ENCODE results near the gene SSR1.

The SSR1 gene

GRCh38 chr6:7300926-7301325, 12.1 kb downstream of the SSR1 start:
- no peak for TF ChIP-seq CTCF (IDR thresholded peaks at IDR 0.05; ENCODE audit: poor library complexity, severe bottlenecking)
- Histone ChIP-seq H3K4me1 (ENCODE audit: insufficient read depth, poor library complexity, severe bottlenecking) (no peaks in the 10 kb centered on the region), H3K4me3 (ENCODE audit: severe bottlenecking) (no peak overlapping the region), H3K9me3 (ENCODE audit: severe bottlenecking) (no peaks in the 10 kb centered on the region), H3K36me3 (ENCODE audit: low read depth) (peaks cover 100% of the 10 kb centered on the region), H3K27ac (ENCODE audit: poor library complexity, severe bottlenecking) (no peak overlapping the region), H3K27me3 (ENCODE audit: insufficient read depth, poor library complexity, severe bottlenecking) (no peaks in the 10 kb centered on the region)
- DNase-seq (ENCODE audit: low spot score) = no peak
- no peak for ATAC-seq (ENCODE audit: low read depth)

- ATAC-seq (ENCODE audit: low read depth) = no peak
- Histone ChIP-seq H3K4me3 (ENCODE audit: severe bottlenecking) (no peak overlapping the region), H3K36me3 (ENCODE audit: low read depth) (peaks cover 99% of the 10 kb centered on the region), H3K27ac (ENCODE audit: poor library complexity, severe bottlenecking) (no peak overlapping the region), H3K9me3 (ENCODE audit: severe bottlenecking) (no peaks in the 10 kb centered on the region), H3K27me3 (ENCODE audit: insufficient read depth, poor library complexity, severe bottlenecking) (no peaks in the 10 kb centered on the region), H3K4me1 (ENCODE audit: insufficient read depth, poor library complexity, severe bottlenecking) (no peaks in the 10 kb centered on the region)
- DNase-seq (ENCODE audit: low spot score) = no peak
- TF ChIP-seq CTCF (IDR thresholded peaks at IDR 0.05; ENCODE audit: poor library complexity, severe bottlenecking) = no peak
Measured at GRCh38 chr6:7298113-7298512, 14.9 kb downstream of the SSR1 start.

- Histone ChIP-seq H3K4me1 (ENCODE audit: insufficient read depth, poor library complexity, severe bottlenecking) (no peaks in the 10 kb centered on the region), H3K36me3 (ENCODE audit: low read depth) (peaks cover 99% of the 10 kb centered on the region), H3K4me3 (ENCODE audit: severe bottlenecking) (no peak overlapping the region), H3K9me3 (ENCODE audit: severe bottlenecking) (no peaks in the 10 kb centered on the region), H3K27ac (ENCODE audit: poor library complexity, severe bottlenecking) (no peak overlapping the region), H3K27me3 (ENCODE audit: insufficient read depth, poor library complexity, severe bottlenecking) (no peaks in the 10 kb centered on the region)
- no peak for TF ChIP-seq CTCF (IDR thresholded peaks at IDR 0.05; ENCODE audit: poor library complexity, severe bottlenecking)
- ATAC-seq (ENCODE audit: low read depth) = no peak
- DNase-seq (ENCODE audit: low spot score) = no peak
Measured at GRCh38 chr6:7296602-7297001, 16.4 kb downstream of the SSR1 start.

GRCh38 chr6:7295916-7296315, 17.1 kb downstream of the SSR1 start:
- H3K27ac ChIP-seq (ENCODE audit: poor library complexity, severe bottlenecking) = no peak overlapping the region
- H3K27me3 ChIP-seq (ENCODE audit: insufficient read depth, poor library complexity, severe bottlenecking) = no peaks in the 10 kb centered on the region
- no peak for TF ChIP-seq CTCF (IDR thresholded peaks at IDR 0.05; ENCODE audit: poor library complexity, severe bottlenecking)
- H3K4me1 ChIP-seq (ENCODE audit: insufficient read depth, poor library complexity, severe bottlenecking) = no peaks in the 10 kb centered on the region
- ATAC-seq (ENCODE audit: low read depth) = no peak
- DNase-seq (ENCODE audit: low spot score) = no peak
- peaks cover 99% of the 10 kb centered on the region for H3K36me3 ChIP-seq (ENCODE audit: low read depth)
- H3K4me3 ChIP-seq (ENCODE audit: severe bottlenecking) = no peak overlapping the region
- no peaks in the 10 kb centered on the region for H3K9me3 ChIP-seq (ENCODE audit: severe bottlenecking)

- ATAC-seq (ENCODE audit: low read depth) (no peak), DNase-seq (ENCODE audit: low spot score) (no peak)
- Histone ChIP-seq H3K27ac (ENCODE audit: poor library complexity, severe bottlenecking) (no peak overlapping the region), H3K27me3 (ENCODE audit: insufficient read depth, poor library complexity, severe bottlenecking) (no peaks in the 10 kb centered on the region), H3K36me3 (ENCODE audit: low read depth) (peaks cover 99% of the 10 kb centered on the region), H3K9me3 (ENCODE audit: severe bottlenecking) (no peaks in the 10 kb centered on the region), H3K4me3 (ENCODE audit: severe bottlenecking) (no peak overlapping the region), H3K4me1 (ENCODE audit: insufficient read depth, poor library complexity, severe bottlenecking) (no peaks in the 10 kb centered on the region)
- no peak for TF ChIP-seq CTCF (IDR thresholded peaks at IDR 0.05; ENCODE audit: poor library complexity, severe bottlenecking)
Measured at GRCh38 chr6:7292596-7293255, 20.3 kb downstream of the SSR1 start.
